A549 (cell line): Measurements from ENCODE around the gene ZIC4.

Source experiments
- EP300 ChIP-seq, 2 experiments: fragments of >200 bp; sonication (Bioruptor Twin); formaldehyde crosslinking; IDR thresholded peaks; 2 replicates in 1 of 2; 3 replicates in 1 of 2; pipeline ENCODE4 v1.6.1; 2016 to 2017
- JUN ChIP-seq, 2 experiments: fragments of >200 bp; sonication (Bioruptor Twin); formaldehyde crosslinking; IDR thresholded peaks; 2 replicates in 1 of 2; 3 replicates in 1 of 2; pipeline ENCODE4 v1.6.1; 2016 to 2017
- MYC ChIP-seq: IDR thresholded peaks from 2 replicates; pipeline ENCODE4 v1.6.1; 2012; ENCODE audit warnings: mild to moderate bottlenecking, inconsistent platforms, low read length, improper control_type of control experiment, borderline replicate concordance
- PHF8 ChIP-seq: fragments of 200-600 bp; sonication (generic); IDR thresholded peaks from 2 replicates; pipeline ENCODE4 v1.6.1; 2016; ENCODE audit warnings: low read depth, mild to moderate bottlenecking, antibody characterized with exemption, moderate library complexity, borderline replicate concordance
- POLR2A ChIP-seq: IDR thresholded peaks from 2 replicates; pipeline ENCODE4 v1.6.1; 2012; ENCODE audit warnings: mild to moderate bottlenecking, low read length
- RAD21 ChIP-seq, 2 experiments: fragments of >200 bp in 1 of 2; sonication (Bioruptor Twin) in 1 of 2; formaldehyde crosslinking in 1 of 2; IDR thresholded peaks in 1 of 2; conservative IDR thresholded peaks in 1 of 2; 2 replicates in 1 of 2; 3 replicates in 1 of 2; pipeline ENCODE4 v1.6.1; 2012 to 2018; ENCODE audit warnings: inconsistent platforms in 1 of 2
- ZFP36 ChIP-seq: fragments of 450-650 bp; IDR thresholded peaks from 2 replicates; pipeline ENCODE4 v1.6.1; 2014; ENCODE audit warnings: borderline replicate concordance; ENCODE audit not compliant: partially characterized antibody
- TF ChIP-seq, protein P1 (sequence below): fragments of >200 bp; sonication (Bioruptor Twin); formaldehyde crosslinking; IDR thresholded peaks from 3 replicates; pipeline ENCODE4 v1.5.1; 2016
- TF ChIP-seq, protein P2 (sequence below): IDR thresholded peaks from 2 replicates; pipeline ENCODE4 v1.6.1; 2012

DNA sequence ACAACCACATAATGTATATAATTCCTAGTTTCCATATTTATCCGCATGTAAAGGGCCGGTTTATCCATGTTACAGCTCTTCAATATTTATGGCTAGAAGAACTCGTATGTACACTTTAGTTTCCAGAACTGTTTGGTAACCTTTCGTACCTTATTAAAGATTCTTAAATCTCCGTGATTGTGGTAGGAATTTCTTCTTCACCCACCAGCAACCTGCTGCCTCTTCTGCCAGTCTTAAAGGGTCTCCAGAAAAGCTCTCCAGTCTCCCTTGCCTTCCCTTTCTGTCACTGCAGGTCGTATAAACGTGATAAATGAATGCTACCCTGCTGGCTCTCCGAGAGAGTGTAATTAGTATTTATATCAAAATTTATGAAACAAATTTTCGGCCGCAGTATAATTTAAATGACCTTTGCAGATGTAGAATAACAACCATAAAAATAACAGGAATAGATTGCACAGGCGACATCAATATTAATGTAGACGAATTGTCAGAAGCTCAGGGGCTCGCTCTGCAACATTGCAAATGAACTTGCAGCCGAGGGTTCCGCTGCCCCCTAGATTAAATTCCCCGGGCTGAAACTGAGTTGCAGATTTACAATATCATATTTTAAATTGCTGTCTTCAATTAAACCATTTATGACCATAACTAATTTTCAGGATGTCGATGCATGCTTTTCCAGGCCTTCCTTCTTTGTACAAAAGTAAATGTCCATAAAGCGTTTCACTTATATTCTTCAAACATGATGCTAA is 8.2 kb upstream of the ZIC4 start:
- TF ChIP-seq POLR2A (no peak), RAD21 (conservative IDR thresholded peaks at IDR 0.05 in 1 of 2, IDR thresholded peaks at IDR 0.05 in 1 of 2) (no peak), EP300 (IDR thresholded peaks at IDR 0.05) (no peak), ZFP36 (no peak), MYC (no peak), PHF8 (no peak), JUN (IDR thresholded peaks at IDR 0.05) (no peak)
- TF ChIP-seq, protein P1, sequence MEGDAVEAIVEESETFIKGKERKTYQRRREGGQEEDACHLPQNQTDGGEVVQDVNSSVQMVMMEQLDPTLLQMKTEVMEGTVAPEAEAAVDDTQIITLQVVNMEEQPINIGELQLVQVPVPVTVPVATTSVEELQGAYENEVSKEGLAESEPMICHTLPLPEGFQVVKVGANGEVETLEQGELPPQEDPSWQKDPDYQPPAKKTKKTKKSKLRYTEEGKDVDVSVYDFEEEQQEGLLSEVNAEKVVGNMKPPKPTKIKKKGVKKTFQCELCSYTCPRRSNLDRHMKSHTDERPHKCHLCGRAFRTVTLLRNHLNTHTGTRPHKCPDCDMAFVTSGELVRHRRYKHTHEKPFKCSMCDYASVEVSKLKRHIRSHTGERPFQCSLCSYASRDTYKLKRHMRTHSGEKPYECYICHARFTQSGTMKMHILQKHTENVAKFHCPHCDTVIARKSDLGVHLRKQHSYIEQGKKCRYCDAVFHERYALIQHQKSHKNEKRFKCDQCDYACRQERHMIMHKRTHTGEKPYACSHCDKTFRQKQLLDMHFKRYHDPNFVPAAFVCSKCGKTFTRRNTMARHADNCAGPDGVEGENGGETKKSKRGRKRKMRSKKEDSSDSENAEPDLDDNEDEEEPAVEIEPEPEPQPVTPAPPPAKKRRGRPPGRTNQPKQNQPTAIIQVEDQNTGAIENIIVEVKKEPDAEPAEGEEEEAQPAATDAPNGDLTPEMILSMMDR, result no peak
- TF ChIP-seq, protein P2, sequence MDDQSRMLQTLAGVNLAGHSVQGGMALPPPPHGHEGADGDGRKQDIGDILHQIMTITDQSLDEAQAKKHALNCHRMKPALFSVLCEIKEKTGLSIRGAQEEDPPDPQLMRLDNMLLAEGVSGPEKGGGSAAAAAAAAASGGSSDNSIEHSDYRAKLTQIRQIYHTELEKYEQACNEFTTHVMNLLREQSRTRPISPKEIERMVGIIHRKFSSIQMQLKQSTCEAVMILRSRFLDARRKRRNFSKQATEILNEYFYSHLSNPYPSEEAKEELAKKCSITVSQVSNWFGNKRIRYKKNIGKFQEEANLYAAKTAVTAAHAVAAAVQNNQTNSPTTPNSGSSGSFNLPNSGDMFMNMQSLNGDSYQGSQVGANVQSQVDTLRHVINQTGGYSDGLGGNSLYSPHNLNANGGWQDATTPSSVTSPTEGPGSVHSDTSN, result no peak
